HG03108 (cell line): ENCODE results near the gene STH.

ENCODE experiments used
- ATAC-seq: cut with Tn5 transposase; IDR thresholded peaks from one replicate; pipeline ENCODE4 v1.9.1; 2021; ENCODE audit warnings: moderate library complexity; ENCODE audit not compliant: unreplicated experiment

Gene STH

DNA sequence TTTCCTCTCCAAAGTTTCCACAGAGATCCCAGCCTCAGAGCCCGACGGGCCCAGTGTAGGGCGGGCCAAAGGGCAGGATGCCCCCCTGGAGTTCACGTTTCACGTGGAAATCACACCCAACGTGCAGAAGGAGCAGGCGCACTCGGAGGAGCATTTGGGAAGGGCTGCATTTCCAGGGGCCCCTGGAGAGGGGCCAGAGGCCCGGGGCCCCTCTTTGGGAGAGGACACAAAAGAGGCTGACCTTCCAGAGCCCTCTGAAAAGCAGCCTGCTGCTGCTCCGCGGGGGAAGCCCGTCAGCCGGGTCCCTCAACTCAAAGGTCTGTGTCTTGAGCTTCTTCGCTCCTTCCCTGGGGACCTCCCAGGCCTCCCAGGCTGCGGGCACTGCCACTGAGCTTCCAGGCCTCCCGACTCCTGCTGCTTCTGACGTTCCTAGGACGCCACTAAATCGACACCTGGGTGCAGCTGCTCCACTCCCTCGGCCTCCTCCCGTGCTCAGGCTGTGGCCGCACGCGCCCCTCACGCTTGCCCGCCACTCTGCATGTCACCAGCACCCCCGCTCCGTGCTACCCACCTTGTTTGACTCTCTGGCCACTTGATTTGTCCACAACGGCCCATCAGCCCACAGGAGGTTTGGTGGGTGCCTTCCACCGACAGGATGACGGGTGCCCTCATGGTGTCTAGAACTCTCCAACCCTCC lies 15.3 kb upstream of the STH start:
- no peak for ATAC-seq

DNA sequence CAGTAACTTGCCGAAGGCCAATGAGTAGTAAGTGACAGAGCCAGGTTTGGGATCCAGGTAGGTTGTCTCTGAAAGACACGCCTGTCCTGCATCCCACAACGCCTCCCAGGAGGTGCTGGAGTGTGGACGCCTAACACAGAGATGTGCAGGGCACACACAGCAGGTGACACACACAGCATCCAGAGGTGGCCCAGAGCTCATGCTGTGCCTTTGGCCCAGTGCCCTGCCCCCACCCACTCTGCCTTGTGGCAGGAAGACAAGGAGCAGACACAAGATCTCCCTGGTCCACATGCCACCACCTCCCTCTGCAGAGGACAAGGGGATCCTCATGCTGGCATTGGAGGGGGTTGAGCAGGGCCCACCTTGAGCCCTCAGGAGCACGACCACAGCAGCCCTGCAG lies 14.7 kb upstream of the STH start:
- ATAC-seq = no peak

DNA sequence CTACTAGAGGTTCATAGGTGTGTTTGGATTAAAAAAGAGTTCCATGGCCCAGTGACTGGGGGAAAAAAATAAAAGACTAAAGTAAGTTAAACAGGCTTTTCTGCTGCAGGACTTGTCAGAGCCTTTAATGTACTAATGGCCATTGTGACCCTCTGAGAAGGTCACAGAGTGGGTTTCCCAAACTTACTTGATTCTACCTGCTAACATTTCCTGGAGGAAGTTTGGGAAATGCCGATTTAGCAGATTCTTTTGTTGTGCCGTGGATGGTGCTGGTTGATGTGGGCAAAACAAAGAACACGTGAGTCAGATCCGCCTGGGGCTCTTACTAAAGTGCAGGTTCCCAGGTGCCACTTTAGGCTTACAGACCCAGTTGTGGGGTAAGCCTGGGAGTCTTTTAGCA lies 13.6 kb upstream of the STH start:
- ATAC-seq = no peak

DNA sequence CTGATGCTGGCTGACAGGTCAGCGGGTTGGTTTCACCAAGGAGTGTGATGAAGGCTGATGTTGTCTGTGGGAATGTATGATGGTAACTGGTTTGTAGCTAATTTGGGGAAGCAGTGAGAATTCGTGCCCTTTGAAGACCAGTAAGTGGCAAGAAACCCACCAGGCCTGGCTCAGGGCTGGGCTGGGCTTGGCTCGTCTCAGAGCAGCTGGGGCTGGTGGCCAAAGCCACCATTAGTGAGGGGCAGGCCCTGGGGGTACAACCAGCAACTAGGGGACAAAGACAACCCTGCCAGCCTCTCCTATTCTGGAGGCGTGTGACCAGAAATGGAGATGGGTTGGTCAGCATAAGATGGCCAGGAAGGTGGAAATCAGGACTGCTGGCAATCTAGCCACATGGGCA lies 13.0 kb upstream of the STH start:
- no peak for ATAC-seq

DNA sequence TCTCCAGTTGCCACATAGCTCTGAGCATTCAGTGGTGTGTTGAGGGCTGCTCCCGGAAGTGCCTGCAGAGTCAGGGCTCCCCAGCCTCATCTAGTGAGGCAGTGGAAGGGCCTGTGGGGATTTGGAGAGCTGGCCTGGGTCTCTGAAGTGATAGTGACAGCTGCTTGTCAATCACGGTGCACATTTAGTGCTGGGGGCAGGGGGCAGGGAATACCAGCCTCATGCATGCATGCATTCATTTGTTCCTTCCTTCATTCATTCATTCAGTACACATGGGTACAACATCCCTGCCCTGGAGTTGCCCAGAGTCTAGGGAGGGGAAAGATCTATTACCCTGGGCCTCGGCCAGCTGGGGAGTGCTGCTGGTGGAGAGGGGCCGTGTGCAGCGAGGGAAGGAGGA lies 11.3 kb upstream of the STH start:
- ATAC-seq = no peak

DNA sequence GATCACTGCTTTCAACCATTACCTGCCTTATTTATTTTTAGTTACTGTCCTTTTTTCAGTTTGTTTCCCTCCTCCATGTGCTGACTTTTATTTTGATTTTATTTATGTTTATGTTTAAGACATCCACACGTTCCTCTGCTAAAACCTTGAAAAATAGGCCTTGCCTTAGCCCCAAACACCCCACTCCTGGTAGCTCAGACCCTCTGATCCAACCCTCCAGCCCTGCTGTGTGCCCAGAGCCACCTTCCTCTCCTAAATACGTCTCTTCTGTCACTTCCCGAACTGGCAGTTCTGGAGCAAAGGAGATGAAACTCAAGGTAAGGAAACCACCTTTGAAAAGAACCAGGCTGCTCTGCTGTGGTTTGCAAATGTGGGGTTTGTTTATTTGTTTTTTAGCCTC lies 9.3 kb upstream of the STH start:
- ATAC-seq = no peak

DNA sequence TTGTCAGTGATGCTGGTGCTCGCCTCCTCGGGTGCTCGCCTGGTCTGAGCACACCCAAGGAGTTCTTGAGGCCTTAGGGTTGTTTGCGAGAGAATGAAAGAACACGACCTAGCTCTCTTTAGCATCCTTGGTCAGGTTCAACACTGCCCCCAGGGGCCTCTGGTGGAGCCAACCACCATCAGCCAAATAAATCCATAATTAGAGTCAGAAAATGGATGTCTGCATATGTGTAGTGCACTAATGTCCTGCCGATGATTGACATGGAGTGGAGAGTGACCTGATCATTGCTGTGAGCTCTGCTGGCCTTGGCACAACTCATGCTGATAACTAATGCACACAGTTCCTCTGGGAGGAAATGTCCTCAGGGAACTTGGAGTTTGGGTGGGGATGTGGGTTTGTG lies 8.2 kb upstream of the STH start:
- no peak for ATAC-seq

DNA sequence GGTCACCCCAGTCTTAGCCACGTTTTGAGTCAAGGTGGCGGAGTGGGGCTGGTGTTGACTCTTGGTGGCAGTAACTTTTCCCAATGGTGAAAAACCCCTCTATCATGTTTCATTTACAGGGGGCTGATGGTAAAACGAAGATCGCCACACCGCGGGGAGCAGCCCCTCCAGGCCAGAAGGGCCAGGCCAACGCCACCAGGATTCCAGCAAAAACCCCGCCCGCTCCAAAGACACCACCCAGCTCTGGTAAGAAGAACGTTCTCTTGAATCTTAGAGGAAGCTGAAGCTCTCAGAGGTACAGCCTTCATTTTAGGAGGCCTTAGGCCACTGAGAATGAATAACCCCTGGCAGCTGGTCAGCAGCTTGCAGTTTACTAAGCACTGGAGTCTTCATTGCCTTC lies 7.7 kb upstream of the STH start:
- ATAC-seq = no peak

DNA sequence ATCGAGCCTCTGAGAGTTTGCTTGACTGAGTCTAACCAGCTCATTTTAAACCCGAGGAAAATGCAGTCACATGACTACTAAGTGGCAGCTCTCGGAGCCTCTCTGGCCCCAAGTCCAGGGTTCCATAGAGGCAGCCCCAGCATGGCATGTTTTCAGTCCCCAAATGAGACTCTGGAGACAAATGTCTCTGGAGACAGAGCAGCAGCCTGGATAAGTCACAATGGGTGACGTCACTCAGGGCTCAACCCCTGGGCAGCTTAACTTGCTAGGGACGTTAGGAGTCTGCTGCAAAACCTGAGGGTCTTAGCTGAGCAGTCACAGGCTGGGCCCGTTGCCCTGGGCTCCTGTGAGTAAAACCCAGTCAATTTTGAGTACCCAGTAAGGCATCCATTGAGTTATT lies 6.9 kb upstream of the STH start:
- ATAC-seq = no peak

DNA sequence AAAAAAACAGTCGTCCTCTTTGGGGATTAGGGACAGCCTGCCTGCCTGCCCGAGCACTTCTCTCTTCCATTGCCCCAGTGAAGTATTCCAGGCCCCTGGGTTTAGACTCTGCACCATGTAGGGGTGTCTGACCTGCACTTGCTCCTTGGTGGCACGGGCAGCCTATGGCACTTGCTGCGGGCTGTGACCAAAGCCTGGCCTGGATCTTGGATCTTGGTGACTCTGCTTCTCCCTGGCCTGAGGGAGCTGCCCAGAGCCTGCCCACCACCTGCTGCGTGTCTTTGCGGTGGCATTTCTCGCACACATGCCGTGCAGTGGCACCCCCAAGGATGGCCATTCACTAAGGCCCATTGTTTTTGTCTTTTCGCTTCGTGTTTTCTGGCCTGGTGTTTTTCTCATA lies 6.1 kb upstream of the STH start:
- ATAC-seq = no peak

DNA sequence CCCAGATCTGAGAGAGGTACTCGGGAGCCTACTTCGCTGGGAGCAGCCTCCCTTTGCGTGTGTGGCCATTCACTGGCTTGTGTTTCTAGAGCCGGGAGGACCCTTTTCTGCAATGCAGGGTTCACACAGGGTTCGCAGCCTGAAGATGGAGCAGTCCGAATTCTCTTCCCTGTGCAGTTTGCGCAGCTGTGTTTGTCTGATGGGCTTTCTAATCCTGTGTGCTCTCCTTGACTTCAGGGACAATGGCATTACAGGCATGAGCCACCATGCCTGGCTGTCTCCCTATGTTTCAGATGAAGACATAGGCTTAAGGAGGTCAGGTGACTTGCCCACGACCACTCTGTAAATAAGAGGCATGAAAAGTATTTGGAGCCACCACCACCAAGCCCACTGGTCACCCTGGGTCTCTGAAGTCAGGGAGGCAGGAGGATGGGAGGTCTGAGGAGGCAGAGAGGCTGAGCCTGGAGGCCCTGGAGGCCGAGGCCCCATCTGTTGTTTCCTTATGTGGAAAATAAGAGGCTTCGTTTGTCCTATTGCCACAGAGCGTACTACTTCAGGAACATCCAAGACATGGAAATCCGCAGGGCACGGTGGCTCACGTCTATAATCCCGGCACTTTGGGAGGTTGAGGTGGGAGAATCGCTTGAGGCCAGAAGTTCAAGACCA lies 5.0 kb upstream of the STH start:
- no peak for ATAC-seq

DNA sequence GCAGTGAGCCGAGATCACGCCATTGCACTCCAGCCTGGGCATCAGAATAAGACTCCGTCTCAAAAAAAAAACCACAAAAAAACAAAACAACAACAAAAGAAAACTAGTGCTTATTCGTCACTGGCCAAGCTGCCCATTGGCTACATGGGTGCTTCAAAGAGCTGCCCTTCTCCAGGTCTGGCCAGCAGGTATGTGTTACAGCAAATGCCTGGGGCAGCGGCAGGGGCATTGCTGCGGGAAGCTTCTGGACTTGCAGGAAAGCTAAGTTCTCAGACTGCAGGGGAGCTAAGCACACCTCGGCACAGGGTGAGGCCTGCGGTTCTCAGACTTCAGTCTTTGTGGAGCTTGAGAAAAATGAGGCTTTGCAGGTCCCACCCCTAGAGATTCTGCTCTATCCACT lies 4.1 kb upstream of the STH start:
- no peak for ATAC-seq

DNA sequence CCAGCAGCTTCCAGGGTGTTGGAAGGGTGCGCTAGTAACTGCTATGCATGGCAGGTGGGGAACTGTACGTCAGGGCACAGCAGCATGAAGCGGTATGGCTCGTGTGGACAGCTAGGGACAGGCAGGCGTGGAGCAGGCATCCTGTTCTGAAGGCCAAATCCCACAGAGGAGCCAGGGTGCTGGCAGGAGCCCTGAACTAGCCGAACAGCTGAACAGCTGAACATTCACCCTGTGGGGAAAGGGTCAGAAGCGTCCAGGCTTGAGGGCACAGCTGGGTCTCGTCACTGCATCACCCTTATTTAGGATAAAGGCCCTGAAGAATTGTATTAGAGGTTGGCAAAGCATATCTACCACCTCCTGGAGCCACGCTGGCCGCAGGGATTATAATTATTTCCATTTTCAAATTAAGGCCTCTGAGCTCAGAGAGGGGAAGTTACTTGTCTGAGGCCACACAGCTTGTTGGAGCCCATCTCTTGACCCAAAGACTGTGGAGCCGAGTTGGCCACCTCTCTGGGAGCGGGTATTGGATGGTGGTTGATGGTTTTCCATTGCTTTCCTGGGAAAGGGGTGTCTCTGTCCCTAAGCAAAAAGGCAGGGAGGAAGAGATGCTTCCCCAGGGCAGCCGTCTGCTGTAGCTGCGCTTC lies 3.3 kb upstream of the STH start:
- ATAC-seq = no peak

DNA sequence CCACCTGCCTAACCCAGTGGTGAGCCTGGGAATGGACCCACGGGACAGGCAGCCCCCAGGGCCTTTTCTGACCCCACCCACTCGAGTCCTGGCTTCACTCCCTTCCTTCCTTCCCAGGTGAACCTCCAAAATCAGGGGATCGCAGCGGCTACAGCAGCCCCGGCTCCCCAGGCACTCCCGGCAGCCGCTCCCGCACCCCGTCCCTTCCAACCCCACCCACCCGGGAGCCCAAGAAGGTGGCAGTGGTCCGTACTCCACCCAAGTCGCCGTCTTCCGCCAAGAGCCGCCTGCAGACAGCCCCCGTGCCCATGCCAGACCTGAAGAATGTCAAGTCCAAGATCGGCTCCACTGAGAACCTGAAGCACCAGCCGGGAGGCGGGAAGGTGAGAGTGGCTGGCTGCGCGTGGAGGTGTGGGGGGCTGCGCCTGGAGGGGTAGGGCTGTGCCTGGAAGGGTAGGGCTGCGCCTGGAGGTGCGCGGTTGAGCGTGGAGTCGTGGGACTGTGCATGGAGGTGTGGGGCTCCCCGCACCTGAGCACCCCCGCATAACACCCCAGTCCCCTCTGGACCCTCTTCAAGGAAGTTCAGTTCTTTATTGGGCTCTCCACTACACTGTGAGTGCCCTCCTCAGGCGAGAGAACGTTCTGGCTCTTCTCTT lies 2.6 kb upstream of the STH start:
- no peak for ATAC-seq

DNA sequence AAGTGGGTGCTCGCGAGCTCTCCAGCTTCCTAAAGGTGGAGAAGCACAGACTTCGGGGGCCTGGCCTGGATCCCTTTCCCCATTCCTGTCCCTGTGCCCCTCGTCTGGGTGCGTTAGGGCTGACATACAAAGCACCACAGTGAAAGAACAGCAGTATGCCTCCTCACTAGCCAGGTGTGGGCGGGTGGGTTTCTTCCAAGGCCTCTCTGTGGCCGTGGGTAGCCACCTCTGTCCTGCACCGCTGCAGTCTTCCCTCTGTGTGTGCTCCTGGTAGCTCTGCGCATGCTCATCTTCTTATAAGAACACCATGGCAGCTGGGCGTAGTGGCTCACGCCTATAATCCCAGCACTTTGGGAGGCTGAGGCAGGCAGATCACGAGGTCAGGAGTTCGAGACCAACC lies 1.9 kb upstream of the STH start:
- no peak for ATAC-seq

DNA sequence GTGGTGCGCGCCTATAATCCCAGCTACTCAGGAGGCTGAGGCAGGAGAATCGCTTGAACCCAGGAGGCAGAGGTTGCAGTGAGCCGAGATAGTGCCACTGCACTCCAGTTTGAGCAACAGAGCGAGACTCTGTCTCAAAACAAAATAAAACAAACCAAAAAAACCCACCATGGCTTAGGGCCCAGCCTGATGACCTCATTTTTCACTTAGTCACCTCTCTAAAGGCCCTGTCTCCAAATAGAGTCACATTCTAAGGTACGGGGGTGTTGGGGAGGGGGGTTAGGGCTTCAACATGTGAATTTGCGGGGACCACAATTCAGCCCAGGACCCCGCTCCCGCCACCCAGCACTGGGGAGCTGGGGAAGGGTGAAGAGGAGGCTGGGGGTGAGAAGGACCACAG lies 1.4 kb upstream of the STH start:
- no peak for ATAC-seq

DNA sequence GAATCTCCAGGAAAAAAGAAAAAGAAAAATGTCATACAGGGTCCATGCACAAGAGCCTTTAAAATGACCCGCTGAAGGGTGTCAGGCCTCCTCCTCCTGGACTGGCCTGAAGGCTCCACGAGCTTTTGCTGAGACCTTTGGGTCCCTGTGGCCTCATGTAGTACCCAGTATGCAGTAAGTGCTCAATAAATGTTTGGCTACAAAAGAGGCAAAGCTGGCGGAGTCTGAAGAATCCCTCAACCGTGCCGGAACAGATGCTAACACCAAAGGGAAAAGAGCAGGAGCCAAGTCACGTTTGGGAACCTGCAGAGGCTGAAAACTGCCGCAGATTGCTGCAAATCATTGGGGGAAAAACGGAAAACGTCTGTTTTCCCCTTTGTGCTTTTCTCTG lies 845 bp downstream of the STH start:
- ATAC-seq = no peak

DNA sequence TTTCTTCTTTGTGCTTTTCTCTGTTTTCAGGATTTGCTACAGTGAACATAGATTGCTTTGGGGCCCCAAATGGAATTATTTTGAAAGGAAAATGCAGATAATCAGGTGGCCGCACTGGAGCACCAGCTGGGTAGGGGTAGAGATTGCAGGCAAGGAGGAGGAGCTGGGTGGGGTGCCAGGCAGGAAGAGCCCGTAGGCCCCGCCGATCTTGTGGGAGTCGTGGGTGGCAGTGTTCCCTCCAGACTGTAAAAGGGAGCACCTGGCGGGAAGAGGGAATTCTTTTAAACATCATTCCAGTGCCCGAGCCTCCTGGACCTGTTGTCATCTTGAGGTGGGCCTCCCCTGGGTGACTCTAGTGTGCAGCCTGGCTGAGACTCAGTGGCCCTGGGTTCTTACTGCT lies 1.2 kb downstream of the STH start:
- ATAC-seq = no peak

DNA sequence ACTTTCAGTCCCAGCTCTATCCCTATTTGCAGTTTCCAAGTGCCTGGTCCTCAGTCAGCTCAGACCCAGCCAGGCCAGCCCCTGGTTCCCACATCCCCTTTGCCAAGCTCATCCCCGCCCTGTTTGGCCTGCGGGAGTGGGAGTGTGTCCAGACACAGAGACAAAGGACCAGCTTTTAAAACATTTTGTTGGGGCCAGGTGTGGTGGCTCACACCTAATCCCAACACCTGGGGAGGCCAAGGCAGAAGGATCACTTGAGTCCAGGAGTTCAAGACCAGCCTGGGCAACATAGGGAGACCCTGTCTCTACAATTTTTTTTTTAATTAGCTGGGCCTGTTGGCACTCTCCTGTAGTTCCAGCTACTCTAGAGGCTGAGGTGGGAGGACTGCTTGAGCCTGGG lies 1.7 kb downstream of the STH start:
- ATAC-seq = no peak

DNA sequence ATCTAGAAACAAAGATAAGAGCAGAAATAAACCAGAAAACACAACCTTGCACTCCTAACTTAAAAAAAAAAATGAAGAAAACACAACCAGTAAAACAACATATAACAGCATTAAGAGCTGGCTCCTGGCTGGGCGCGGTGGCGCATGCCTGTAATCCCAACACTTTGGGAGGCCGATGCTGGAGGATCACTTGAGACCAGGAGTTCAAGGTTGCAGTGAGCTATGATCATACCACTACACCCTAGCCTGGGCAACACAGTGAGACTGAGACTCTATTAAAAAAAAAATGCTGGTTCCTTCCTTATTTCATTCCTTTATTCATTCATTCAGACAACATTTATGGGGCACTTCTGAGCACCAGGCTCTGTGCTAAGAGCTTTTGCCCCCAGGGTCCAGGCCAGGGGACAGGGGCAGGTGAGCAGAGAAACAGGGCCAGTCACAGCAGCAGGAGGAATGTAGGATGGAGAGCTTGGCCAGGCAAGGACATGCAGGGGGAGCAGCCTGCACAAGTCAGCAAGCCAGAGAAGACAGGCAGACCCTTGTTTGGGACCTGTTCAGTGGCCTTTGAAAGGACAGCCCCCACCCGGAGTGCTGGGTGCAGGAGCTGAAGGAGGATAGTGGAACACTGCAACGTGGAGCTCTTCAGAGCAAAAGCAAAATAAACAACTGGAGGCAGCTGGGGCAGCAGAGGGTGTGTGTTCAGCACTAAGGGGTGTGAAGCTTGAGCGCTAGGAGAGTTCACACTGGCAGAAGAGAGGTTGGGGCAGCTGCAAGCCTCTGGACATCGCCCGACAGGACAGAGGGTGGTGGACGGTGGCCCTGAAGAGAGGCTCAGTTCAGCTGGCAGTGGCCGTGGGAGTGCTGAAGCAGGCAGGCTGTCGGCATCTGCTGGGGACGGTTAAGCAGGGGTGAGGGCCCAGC lies 2.6 kb downstream of the STH start:
- ATAC-seq = no peak
